ENCODE measurements around the gene LCN10.

DNA sequence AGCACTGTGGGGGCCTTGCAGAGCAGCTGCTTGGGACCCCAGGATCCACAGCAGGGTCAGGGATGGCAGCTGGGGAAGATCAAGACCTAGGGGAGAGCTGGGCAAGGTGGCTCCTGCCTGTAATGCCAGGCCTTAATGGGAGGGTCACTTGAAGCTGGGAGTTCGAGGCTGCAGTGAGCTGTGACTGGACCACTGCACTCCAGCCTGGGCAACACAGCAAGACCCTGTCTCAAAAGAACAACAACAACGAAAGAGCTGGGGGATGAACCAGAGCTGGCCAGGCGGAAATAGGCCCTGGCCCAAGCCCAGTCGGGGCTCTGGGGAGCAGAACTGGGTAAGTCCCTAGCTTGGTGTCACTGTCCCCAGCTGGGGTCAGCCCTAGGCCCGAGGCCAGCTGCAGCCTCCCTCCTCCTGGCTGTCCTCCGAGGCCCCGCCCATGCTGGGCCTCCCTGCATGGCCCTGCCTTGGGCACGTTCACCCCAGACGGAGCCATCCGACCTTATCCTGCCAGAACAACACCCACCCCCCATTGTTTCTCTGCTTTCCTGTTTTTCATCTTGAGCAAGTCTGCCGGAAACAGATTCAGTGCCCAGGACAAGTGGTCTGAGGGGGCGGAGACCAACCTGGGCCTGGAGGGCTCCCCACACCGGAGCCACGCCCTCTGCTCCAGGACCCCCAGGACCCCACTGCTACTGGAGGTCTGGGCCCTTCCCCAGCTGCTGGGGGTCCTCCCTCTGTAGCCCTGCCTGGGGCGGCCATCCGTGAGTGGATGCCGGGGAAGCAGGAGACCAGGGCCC, 28.4 kb downstream of the LCN10 start:
- TF ChIP-seq, protein P1, sequence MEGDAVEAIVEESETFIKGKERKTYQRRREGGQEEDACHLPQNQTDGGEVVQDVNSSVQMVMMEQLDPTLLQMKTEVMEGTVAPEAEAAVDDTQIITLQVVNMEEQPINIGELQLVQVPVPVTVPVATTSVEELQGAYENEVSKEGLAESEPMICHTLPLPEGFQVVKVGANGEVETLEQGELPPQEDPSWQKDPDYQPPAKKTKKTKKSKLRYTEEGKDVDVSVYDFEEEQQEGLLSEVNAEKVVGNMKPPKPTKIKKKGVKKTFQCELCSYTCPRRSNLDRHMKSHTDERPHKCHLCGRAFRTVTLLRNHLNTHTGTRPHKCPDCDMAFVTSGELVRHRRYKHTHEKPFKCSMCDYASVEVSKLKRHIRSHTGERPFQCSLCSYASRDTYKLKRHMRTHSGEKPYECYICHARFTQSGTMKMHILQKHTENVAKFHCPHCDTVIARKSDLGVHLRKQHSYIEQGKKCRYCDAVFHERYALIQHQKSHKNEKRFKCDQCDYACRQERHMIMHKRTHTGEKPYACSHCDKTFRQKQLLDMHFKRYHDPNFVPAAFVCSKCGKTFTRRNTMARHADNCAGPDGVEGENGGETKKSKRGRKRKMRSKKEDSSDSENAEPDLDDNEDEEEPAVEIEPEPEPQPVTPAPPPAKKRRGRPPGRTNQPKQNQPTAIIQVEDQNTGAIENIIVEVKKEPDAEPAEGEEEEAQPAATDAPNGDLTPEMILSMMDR (IDR thresholded peaks at IDR 0.05; ENCODE audit: extremely low read depth in 1 of 2, insufficient read depth in 1 of 2, low read depth in 1 of 2, low read length in 2 of 2): no peak
- TF ChIP-seq POLR2AphosphoS5 (IDR thresholded peaks at IDR 0.05; ENCODE audit: insufficient read depth, low read depth, low read length) (peak; percentile 94), GATA2 (IDR thresholded peaks at IDR 0.05; ENCODE audit: insufficient read depth, insufficient read length, low read depth, low read length) (peak; percentile 79), POLR2A (IDR thresholded peaks at IDR 0.05; ENCODE audit: low read depth, low read length) (no peak), EZH2 (IDR thresholded peaks at IDR 0.05; ENCODE audit: borderline replicate concordance, low read depth, low read length, severe bottlenecking) (no peak), MYC (IDR thresholded peaks at IDR 0.05; ENCODE audit: low read depth, low read length) (no peak), JUN (IDR thresholded peaks at IDR 0.05; ENCODE audit: borderline replicate concordance, insufficient read depth, insufficient read length, low read depth) (no peak)
- TF ChIP-seq, protein P2, sequence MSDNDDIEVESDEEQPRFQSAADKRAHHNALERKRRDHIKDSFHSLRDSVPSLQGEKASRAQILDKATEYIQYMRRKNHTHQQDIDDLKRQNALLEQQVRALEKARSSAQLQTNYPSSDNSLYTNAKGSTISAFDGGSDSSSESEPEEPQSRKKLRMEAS (IDR thresholded peaks at IDR 0.05; ENCODE audit: insufficient read depth, insufficient read length): peak; percentile 10
